Stomach (tissue), 8 donors: ENCODE results near the gene SP1. TPM values are rescaled to one million over a fixed set of nuclear protein-coding genes. Genes with fewer than 3 reads are reported as not detected.

Source experiments
- polyA plus RNA-seq, 3 donors: library from polyadenylated mRNA; stranded (reverse); fragments of 200-250 nt; gene quantifications; one replicate each; pipeline ENCODE4 v1.2.3, GENCODE V29; 2013
- total RNA-seq, 5 donors: library from RNA; depleted of rRNA; stranded (reverse); fragments of >200 nt; gene quantifications; one replicate each; pipeline versions ENCODE4 v1.1.0 to v1.2.3, GENCODE V29; 2014 to 2016
- donor health status: healthy with polysubstance abuse.
- donor health status: Bipolar disorder and iron deficiency.
- donor health status: healthy.

Gene SP1
- total and polyA plus RNA-seq, 8 donors, result 10.2 to 142 (median 22.4) TPM

Other genes with a start within 250 kb of the SP1 start
- 10 to 100 TPM in 3 of 5 donors, 1 to 10 TPM in 2; 4.1 to 37.5 (median 10.3) TPM for gene ZNF740, start 199.5 kb upstream of the SP1 start, total RNA-seq
- gene ZNF740, start 199.5 kb upstream of the SP1 start, polyA plus RNA-seq, result 1 to 10 TPM; 4.0 to 4.9 (median 4.1) TPM
- gene CSAD, start 199.3 kb upstream of the SP1 start, total RNA-seq, result 100 to 1,000 TPM in 2 of 5 donors, 10 to 100 TPM in 3; 30.3 to 334 (median 38.9) TPM
- gene CSAD, start 199.3 kb upstream of the SP1 start, polyA plus RNA-seq, result 10 to 100 TPM in 1 of 3 donors, 1 to 10 TPM in 2; 4.6 to 52.6 (median 5.7) TPM
- gene ITGB7, start 172.9 kb upstream of the SP1 start, total RNA-seq, result 10 to 100 TPM in 1 of 5 donors, 1 to 10 TPM in 2, not detected in 2; 4.6 to 29.5 (median 5.7) TPM
- gene ITGB7, start 172.9 kb upstream of the SP1 start, polyA plus RNA-seq, result 1 to 10 TPM in 2 of 3 donors, under 1 TPM in 1; 0.56 to 3.8 (median 1.7) TPM
- 10 to 100 TPM in 2 of 5 donors, 1 to 10 TPM in 3; 2.0 to 26.5 (median 9.5) TPM for gene RARG, start 148.0 kb upstream of the SP1 start, total RNA-seq
- gene RARG, start 148.0 kb upstream of the SP1 start, polyA plus RNA-seq, result 10 to 100 TPM in 1 of 3 donors, 1 to 10 TPM in 2; 4.9 to 37.7 (median 9.6) TPM
- gene ESPL1, start 111.9 kb upstream of the SP1 start, total RNA-seq, result 10 to 100 TPM in 1 of 5 donors, 1 to 10 TPM in 4; 3.3 to 43.2 (median 6.6) TPM
- gene ESPL1, start 111.9 kb upstream of the SP1 start, polyA plus RNA-seq, result 10 to 100 TPM in 1 of 3 donors, under 1 TPM in 2; 0.15 to 13.1 (median 0.75) TPM
- gene PFDN5, start 84.6 kb upstream of the SP1 start, total RNA-seq, result 100 to 1,000 TPM; 207 to 623 (median 288) TPM
- 1,000 to 10,000 TPM; 1,294 to 1,886 (median 1,325) TPM for gene PFDN5, start 84.6 kb upstream of the SP1 start, polyA plus RNA-seq
- gene MYG1, start 80.5 kb upstream of the SP1 start, total RNA-seq, result 10 to 100 TPM; 16.0 to 33.9 (median 29.0) TPM
- 100 to 1,000 TPM in 1 of 3 donors, 10 to 100 TPM in 2; 89.5 to 120 (median 98.5) TPM for gene MYG1, start 80.5 kb upstream of the SP1 start, polyA plus RNA-seq
- gene AAAS, start 58.6 kb upstream of the SP1 start, total RNA-seq, result 10 to 100 TPM; 22.6 to 59.4 (median 43.3) TPM
- 10 to 100 TPM; 19.7 to 49.7 (median 19.7) TPM for gene AAAS, start 58.6 kb upstream of the SP1 start, polyA plus RNA-seq
- gene SP7, start 43.8 kb upstream of the SP1 start, total RNA-seq, result not detected
- not detected for gene SP7, start 43.8 kb upstream of the SP1 start, polyA plus RNA-seq
- gene AMHR2, start 43.7 kb downstream of the SP1 start, total RNA-seq, result not detected
- 1 to 10 TPM in 1 of 3 donors, under 1 TPM in 2; 0.23 to 1.8 (median 0.25) TPM for gene AMHR2, start 43.7 kb downstream of the SP1 start, polyA plus RNA-seq
- gene PRR13, start 61.6 kb downstream of the SP1 start, total RNA-seq, result 100 to 1,000 TPM in 3 of 5 donors, 10 to 100 TPM in 2; 44.3 to 194 (median 105) TPM
- gene PRR13, start 61.6 kb downstream of the SP1 start, polyA plus RNA-seq, result 100 to 1,000 TPM; 194 to 437 (median 306) TPM
- 100 to 1,000 TPM; 109 to 509 (median 431) TPM for gene PCBP2, start 71.9 kb downstream of the SP1 start, total RNA-seq
- 100 to 1,000 TPM; 407 to 714 (median 486) TPM for gene PCBP2, start 71.9 kb downstream of the SP1 start, polyA plus RNA-seq
- gene MAP3K12, start 119.3 kb downstream of the SP1 start, total RNA-seq, result 100 to 1,000 TPM in 1 of 5 donors, 10 to 100 TPM in 4; 13.2 to 279 (median 43.3) TPM
- 1 to 10 TPM; 5.4 to 9.8 (median 6.0) TPM for gene MAP3K12, start 119.3 kb downstream of the SP1 start, polyA plus RNA-seq
- gene TARBP2, start 121.1 kb downstream of the SP1 start, total RNA-seq, result 10 to 100 TPM in 4 of 5 donors, not detected in 1; 24.0 to 36.5 (median 32.0) TPM
- gene TARBP2, start 121.1 kb downstream of the SP1 start, polyA plus RNA-seq, result 10 to 100 TPM; 22.6 to 32.7 (median 27.4) TPM
- not detected for gene NPFF, start 127.3 kb downstream of the SP1 start, total RNA-seq
- not detected for gene NPFF, start 127.3 kb downstream of the SP1 start, polyA plus RNA-seq
- gene ATF7, start 246.2 kb downstream of the SP1 start, total RNA-seq, result 10 to 100 TPM in 4 of 5 donors, 1 to 10 TPM in 1; 9.0 to 93.4 (median 16.5) TPM
- gene ATF7, start 246.2 kb downstream of the SP1 start, polyA plus RNA-seq, result 10 to 100 TPM; 12.9 to 20.9 (median 14.3) TPM